ENCODE measurements around the gene SBNO1.
A peak's percentile ranks its signal among the peaks of the same experiment; 100 is the strongest.
"Not testable (repeated sequence)": the region's sequence is repeated elsewhere in the genome, so short reads cannot be mapped to it uniquely, and the experiment has no call there.

Gene SBNO1

DNA sequence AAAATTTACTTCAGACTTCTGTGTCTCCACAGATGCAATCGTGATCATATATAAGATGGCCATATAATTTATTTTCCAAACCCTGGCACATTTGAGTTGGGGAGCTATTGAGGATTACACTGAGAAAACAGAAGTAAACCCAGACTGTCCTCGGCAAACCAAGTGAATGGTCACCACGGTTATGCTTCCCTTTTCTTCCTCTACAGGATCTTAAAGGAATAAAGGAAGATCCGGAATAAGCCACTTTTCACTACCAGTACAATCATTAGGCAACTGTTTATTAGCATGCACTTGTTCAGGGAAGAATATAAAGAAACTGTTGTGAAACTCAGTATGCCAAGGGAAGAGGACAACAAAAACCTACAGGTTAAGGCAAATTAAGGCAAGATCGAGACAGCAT, 27.6 kb downstream of the SBNO1 start:
- no peak for DNase-seq

DNA sequence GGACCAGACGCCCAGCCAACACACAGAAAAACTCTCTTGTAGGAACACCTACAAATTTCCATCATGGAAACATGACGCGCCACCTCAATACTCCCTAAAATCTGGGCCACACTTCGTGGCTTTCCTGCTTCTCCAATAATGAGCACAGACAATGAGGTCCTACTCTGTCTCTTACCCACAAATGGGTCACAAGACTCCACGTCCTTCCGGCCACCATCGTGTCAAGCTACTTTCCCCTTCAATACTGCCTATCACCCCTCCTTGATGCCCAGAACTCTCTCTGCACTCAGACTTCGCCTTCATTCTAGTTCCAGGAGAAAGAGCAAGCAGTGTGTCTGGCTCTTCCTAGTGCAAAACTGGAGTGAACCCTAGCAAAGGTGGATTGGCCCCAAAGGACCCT, 28.1 kb downstream of the SBNO1 start:
- DNase-seq = no peak

DNA sequence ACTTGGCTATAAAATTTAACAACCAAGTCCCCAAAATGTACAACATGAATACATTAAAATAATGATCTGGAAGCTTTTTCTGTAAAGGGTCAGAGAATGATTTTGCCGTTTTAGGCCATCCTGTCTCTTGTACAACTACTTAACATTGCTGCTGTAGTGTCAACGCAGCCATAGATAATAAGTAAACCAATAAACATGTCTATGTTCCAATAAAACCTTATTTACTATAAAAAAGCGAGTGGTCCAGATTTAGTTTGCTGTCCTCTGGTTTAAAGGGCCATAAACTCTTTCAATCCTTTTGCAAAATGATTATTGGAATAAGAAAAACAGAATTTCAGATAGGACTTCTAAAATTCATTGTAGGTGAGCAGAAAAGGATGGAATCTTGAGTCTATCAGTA, 29.2 kb downstream of the SBNO1 start:
- no peak for DNase-seq

DNA sequence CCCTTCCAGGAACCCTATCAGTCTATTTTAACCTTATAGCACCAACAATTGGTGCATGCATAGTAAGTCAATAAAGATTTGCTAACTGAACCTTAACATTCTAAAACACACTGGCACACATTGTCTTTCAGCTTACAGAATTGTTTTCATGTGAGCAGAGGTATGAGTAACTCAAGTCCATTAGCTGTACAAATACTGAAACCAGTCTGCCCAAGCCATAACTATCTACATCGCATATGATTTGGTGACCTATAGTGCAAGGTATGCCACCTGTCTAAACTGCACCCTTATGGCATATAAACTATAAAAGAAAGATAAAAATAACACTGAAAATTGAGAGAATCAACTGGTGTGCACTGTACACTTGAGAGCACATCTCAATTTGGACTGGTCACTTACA, 34.8 kb downstream of the SBNO1 start:
- no peak for DNase-seq

DNA sequence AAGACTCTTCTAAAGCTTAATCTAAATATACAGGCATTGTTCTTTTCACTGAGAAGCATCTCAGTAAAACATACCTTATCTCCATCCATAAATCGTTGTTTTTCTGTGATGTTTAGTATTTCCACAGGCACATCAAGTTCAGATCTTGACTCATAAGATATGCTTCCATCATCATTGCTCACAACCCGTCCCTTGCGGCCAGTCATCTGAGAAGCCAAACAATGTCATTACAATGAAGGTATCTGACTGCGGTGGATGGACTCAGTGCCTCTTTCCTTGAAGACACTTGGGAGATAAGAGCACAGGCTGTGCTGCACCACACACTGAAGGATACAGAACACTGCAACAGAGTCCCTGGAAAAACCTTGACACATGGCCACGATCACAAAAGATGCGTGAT, 44.8 kb downstream of the SBNO1 start:
- no peak for DNase-seq

DNA sequence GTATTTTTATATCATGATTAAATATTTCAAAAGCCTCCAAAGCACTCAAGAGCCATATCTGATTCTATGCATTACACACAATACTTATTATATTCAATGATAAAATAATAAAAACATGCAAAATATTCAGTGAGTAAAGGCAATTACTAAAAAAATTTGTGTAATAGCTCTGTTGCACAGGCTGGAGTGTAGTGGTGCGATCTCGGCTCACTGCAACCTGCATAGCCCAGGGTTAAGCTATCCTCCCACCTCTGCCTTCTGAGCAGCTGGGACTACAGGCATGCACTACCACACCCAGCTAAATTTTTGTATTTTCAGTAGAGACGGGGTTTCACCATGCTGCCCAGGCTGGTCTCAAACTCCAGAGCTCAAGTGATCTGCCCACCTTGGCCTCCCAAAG, 45.4 kb downstream of the SBNO1 start:
- no peak for DNase-seq

DNA sequence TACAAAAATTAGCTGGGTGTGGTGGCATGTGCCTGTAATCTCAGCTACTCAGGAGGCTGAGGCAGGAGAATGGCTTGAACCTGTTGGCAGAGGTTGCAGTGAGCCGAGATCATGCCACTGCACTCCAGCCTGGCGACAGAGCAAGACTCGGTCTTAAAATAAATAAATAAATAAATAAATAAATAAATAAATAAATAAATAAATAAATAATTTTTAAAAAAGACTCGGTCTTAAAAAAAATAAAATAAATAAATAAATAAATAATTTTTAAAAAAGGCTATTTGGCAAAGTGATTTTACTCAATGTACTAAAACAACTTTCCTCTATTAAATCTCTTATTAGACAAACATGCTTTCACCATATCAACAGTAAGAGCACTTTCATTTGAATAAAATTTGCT, 51.6 kb downstream of the SBNO1 start:
- not testable (repeated sequence) for DNase-seq

DNA sequence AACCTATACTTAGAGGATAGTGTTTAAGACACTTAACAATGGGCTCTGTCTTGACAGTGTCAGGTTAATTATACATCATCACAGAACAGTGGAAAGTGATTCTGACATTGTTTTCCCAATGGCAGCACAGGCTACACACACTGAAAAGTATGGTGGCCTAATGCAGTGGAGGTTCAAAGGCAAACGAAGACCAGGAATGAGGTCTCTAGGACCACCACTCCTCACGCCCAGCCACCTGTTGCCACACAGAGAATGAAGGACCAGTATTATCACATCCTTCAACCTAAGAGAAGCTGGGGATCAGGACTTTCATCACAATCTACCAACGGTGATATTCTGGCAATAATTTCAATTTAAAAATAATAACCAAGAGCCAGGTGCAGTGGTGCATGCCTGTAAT, 58.4 kb downstream of the SBNO1 start:
- no peak for DNase-seq

DNA sequence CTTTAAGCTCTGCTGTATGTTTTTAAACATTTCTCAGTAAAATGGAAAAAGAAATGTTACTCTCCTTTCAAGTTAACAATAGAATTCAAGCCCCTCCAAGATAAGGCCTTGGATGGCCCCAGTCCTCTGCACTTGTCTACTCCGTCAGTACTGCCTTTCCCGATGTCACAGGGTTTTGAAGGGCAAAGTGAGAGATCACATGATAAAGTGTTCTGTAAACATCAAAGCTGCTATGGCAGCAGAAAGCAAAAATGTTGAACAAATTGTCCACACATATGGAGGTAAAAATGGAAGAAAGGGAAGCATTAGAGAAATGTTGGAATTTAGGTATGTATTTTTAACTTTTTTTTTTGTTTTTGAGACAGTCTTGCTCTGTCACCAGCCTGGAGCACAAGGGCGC, 59.5 kb downstream of the SBNO1 start:
- DNase-seq = no peak

DNA sequence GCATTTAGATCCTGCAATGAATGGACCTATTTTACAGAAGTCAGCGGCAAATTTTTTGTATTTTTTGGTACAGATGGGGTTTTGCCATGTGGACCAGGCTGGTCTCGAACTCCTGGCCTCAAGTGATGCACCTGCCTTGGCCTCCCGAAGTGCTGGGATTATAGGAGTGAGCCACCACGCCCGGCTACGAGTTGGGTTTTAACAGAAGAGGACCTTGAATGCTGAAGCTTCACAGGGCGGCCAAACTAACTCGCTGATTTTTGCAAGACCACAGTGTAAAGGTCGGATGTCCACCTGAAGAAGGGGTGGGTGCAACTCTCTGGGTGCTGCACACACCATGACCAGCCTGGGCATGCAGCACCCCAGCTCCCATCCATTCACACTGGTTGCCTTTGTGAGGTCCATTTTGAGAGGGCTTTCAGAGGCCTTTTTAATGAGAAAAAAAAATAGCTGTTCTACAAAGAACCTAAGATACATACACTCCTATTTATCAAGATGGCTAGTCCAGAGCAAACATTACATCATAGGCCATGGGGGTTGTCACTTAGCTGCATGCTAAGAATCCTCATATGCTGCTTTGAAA, 71.4 kb downstream of the SBNO1 start:
- no peak for DNase-seq

DNA sequence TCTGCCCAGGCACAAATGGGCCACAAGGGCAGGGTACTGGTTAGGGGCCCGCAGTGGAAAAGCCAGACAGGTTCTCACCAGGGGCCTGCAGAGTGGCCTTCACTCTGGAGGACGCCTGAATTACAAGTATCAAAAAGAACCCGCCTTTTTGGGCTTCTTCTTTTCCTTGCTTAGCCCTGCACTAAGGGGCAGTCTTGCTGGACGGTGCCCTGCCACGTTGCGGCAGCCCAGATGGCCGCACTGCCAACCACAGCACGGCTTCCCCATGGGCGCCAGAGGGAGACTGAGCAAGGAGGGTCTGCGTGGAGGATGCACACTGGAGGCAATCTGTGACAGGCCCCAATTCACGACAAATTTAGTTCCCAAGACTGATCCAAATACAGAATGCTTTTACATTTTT, 74.7 kb downstream of the SBNO1 start:
- DNase-seq = no peak

DNA sequence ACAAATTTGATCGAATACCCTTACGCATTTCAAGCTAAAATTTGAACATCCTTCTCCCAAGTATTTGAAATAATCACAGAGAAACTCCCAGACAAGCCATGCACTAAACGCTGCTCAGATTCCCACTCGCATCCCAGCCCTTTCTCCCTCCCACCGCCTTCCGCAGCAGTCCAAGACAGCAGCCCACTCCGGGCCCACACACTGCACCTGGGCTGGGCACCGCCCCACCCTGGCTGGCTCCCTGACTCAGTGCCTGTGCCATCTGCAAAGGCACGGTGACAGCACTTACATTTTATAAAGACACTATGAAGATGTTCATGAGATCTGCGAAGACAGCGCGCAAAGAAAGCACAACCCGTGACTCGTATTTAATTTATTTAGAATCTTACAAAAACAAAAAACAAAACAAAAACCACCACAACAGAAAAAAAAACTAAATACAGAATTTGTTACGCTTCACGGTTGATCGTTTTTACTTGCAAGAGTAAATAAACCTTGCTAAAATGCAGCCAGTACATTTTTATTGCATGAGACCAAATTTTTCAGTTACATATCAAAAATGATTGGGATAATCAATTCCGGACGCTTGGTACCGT, 75.8 kb downstream of the SBNO1 start:
- DNase-seq = no peak

DNA sequence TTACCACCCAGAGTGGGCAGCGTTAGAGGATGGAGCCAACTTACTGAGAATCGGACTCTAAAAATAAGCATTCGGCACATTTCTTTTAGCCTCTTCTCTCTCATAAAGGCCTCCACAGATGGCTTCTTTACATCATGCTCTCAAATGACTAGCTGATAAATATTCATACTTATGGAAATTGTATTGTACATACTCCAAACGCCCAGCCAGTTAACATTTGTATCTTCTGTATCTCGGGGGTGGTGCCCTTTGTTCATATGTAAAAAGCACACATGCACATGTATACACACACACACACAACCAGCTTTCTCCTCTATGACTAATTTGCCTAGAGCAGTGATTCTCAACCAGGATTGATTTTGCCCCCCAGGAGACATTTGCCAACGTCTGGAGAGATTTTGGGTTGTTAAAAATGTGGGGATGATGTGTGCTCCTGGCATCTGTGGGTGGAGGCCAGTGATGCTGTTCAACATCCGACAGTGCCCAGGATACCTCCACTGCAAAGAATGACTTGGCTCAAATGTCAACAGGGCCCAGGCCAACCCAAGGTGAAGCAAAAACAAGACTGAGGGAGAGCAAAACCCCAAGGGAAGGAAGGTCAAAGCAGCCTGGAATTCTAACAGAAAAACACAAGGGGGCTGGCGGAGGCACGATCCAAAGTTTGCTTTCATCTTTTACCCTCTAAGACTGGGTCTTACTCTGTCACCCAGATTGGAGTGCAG, 77.8 kb downstream of the SBNO1 start:
- no peak for DNase-seq

DNA sequence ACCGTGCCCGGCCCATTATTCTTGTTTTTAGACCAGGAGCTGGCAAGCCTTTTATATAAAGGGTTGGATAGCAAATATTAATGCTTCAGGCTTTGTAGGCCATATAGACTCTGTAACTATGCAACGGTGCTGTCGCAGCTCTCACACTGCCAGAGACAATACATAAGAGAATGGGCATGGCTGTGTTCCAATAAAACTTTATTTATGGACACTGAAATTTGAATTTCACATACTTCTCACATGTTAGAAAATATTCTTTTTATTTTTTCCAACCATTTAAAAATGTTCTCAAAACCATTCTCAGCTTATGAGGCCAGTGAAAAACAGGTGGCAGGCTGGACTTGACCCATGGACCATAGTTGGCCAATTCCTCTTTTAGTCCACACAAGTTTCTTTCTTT, 80.0 kb downstream of the SBNO1 start:
- no peak for DNase-seq

DNA sequence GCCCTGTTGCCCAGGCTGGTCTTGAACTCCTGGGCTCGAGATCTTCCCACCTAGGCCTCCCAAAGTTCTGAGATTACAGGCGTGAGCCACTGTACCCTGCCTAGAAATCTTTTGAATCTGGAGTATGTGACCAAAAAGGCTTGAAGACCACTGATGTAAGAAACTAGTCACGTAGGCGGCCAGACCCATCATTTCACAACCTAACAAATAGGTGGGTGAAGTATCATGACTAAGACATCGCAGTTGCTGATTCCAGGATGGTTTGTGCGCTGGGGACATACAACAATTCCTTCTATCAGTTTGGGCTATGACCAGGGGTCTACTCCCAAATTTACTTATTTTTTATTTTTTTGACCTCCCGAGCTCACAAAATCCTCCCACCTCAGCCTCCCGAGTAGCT, 81.2 kb downstream of the SBNO1 start:
- DNase-seq = no peak

DNA sequence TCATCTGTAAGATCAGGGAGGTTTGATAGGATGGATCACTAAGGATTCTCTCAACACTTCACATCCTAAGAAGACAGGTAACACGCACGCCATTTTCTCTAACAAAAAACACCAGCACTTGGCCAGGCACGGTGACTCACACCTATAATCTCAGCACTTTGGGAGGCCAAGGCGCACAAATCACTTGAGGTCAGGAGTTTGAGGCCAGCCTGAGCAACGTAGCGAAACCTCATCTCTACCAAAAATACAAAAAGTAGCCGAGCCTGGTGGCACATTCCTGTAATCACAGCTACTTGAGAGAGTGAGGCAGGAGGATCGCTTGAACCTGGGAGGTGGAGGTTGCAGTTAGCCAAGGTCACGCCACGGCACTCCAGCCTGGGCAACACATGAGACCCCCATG, 82.5 kb downstream of the SBNO1 start:
- no peak for DNase-seq

DNA sequence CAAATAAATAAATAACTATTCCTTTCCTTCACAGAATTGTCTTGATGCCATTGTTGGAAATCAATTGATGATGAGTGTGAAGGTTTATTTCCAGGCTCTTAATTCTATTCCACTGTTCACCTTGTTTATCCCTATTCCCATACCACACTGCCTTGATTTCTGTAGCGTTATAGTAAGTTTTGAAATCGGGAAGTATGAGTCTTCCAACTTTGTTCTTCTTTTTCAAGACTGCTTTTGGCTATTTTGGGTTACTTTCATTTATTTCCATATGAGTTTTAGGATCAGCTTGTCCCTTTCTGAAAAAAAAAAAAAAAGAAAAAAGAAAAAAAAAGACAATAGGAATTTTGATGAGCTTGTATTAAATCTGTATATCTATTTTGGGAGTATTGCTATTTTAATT, 83.7 kb downstream of the SBNO1 start:
- no peak for DNase-seq

DNA sequence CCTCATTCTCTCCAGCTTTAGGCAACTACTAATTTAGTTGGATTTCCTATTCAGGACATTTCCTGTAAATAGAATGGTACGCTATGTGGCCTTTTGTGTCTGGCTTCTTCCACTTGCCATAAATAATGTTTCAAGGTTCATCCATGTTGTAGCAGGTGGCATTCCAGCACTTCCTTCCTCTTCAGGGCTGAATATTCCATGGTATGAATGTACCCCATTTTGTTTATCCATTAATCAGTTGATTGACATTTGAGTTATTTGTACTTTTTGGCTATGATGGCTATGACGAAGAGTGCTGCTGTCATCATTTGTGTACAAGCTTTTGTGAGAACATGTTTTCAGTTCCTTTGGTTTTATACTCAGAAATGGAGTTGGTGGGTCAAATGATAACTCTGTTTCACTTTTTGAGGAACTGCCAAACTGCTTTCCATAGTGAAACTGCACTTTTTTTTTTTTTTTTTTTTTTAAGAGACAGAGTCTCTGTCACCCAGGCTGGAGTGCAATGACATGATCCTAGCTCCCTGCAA, 86.5 kb downstream of the SBNO1 start:
- DNase-seq = no peak

DNA sequence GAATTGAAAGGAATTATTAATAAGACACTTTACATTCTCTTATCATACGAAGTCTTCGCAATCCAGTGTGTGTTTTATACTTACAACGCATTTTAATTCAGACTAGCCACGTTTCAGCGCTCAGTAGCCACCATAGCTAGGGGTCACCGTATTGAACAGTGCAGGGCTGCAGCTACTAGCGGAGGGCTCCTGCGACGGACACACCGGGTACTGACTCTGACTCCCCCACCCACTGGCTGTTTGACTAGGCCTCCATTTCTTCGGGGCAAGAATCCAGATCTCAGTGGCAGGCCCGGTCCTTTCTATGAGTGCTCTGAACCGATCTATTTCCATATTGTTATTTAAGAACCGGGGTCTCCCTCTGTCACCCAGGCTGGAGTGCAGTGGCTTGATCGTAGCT, 91.5 kb downstream of the SBNO1 start:
- DNase-seq = no peak

DNA sequence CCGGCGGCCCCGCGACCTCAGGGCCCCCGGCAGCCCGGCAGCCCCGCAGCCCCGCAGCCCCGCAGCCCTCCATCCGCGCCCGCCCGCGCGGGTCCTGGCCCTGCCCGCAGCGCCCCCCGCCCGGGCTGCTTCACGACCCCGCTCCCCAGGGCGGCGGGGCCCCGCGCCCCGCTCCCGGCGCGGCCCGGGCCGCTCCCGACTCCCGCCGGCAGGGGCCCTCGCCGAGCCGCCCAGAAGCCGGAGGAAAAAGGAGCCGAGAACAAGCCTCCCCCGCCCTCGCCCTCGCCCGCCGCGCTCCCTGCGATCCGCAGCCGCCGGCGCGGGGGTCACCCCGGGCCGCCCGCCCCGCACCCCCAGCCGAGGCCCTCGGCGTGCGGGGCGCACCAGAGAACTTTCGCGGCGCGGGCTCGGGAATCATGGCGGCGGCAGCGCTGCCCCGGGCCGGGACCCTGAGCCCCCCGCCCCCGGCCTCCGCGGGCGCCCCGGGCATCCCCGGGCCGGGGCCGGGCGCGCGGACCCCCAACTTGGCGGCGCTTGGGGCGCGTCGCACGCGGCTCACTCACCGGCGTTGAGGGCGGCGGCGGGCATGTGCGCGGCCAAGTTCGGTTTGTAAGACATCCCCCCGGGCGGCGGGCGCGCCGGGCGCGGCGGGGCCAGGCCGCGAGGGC, 93.5 kb downstream of the SBNO1 start:
- peak; percentile 28 for DNase-seq

DNA sequence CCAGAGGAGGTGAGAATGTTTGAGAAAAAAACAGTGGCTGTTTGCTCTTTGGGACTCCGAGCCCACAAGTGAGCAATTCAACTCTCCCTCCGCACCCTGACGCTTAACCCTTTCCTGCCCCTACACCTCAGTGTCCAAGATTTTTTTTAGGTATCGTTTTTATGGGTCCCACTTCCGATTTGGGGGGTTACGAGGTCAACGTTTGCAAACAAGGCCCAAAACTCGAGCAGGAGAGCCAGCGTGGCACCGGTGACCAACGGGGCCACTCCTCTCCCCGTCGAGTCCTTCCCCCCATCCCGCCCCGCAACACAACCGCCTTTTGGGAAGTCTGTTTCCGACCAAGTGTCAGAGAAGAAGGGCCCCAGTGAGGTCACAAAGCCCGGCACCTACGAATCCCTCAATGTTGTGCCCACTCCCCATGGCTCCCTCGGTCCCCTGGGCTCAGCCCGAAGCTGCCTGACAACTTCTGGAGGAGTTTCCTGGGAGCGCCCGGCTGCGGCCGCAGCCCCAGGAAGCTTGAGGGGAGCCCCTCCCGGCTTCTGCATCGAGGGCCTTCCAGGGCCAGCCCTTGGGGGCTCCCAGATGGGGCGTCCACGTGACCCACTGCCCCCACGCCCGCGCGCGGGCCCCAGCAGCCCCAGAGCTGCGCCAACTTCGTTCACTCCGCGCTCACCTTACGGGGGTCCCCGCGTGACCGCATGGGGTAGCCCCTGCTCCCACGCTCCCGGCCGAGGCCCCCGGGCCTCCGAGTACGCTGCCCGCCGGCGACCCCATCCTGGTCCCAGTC, 94.2 kb downstream of the SBNO1 start:
- DNase-seq = no peak

DNA sequence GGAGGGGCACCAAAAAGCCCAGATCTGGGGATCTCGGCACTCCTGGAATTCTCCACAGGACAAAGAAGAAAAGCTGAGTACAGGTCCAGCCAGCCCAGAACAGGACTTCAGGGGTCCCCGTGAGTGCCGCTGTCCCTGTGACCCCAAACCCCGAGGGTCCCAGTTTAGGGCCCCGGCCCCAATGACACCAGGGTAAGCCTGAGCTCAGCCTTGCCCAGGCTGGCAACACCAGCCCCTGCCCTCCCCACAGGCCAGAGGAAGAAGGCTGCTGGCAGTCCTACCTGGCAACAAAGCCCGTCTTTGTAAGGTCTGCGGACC, 94.8 kb downstream of the SBNO1 start:
- no peak for DNase-seq

DNA sequence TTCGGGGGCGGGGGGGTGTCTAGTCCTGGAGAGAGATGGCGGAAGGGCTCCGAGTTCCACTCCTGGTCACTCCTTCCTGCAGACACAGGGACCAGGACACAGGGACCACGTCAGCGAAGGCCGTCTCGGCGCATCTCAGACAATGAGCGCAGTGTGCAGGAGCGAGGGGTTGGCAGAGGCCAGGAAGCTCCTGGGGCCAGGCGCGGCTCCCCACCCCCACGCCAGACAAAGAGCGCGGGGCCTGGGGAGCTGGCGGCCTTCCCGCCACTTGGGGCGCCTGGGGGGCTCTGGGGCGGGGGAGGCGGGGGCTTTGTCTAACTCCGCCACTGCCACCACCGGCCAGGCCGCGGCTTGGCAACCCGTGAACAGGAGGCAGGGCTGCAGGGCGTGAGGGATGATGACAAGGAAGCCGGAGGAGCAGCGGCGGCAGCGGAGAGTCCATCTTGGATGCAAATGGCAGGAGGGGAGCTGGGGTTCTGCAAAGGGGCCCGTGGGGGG, 95.2 kb downstream of the SBNO1 start:
- DNase-seq = no peak
